Endodermal cell (in vitro differentiated cells): ENCODE measurements around the gene CHAD. TPM values are rescaled to one million over a fixed set of nuclear protein-coding genes. Genes with fewer than 3 reads are reported as not detected.

ENCODE experiments used
- DNase-seq: peaks from one replicate; pipeline ENCODE4 v3.0.0-alpha.2; 2017
- H3K27ac ChIP-seq: 2 replicates; pipeline ENCODE4 v1.5.1; 2013; ENCODE audit warnings: mild to moderate bottlenecking, low read depth, low read length, moderate library complexity
- H3K27me3 ChIP-seq: 2 replicates; pipeline ENCODE4 v1.6.1; 2013; ENCODE audit warnings: mild to moderate bottlenecking, low read length, moderate library complexity; ENCODE audit not compliant: insufficient read depth, control insufficient read depth, poor library complexity, severe bottlenecking
- H3K36me3 ChIP-seq: 2 replicates; pipeline ENCODE4 v1.7.0; 2013; ENCODE audit warnings: mild to moderate bottlenecking, low read length, moderate library complexity; ENCODE audit not compliant: control insufficient read depth, insufficient read depth
- H3K4me1 ChIP-seq: one replicate; pipeline ENCODE4 v1.7.0; 2013; ENCODE audit warnings: low read length; ENCODE audit not compliant: control insufficient read depth, insufficient read depth
- H3K4me3 ChIP-seq: 2 replicates; pipeline ENCODE4 v1.5.1; 2013; ENCODE audit warnings: mild to moderate bottlenecking, low read length, moderate library complexity
- H3K9ac ChIP-seq: 2 replicates; pipeline ENCODE4 v1.6.1; 2013; ENCODE audit warnings: mild to moderate bottlenecking, low read length, moderate library complexity; ENCODE audit not compliant: poor library complexity, severe bottlenecking; ENCODE audit errors: extremely low read depth
- H3K9me3 ChIP-seq: 2 replicates; pipeline ENCODE4 v1.6.1; 2013; ENCODE audit warnings: mild to moderate bottlenecking, low read length, moderate library complexity; ENCODE audit not compliant: control insufficient read depth
- H3K27ac Mint-ChIP-seq: 2 replicates; pipeline ENCODE4 v1.8.0; 2020; ENCODE audit warnings: mixed read lengths
- H3K27me3 Mint-ChIP-seq: 2 replicates; pipeline ENCODE4 v1.8.0; 2021; ENCODE audit warnings: mild to moderate bottlenecking, mixed read lengths; ENCODE audit not compliant: insufficient read depth
- H3K36me3 Mint-ChIP-seq: 2 replicates; pipeline ENCODE4 v1.8.0; 2020; ENCODE audit warnings: low read depth, mixed read lengths
- H3K4me1 Mint-ChIP-seq: 2 replicates; pipeline ENCODE4 v1.8.0; 2020; ENCODE audit warnings: mixed read lengths
- H3K4me3 Mint-ChIP-seq: 2 replicates; pipeline ENCODE4 v1.8.0; 2020; ENCODE audit warnings: mild to moderate bottlenecking, moderate library complexity, mixed read lengths
- H3K9me3 Mint-ChIP-seq: 2 replicates; pipeline ENCODE4 v1.8.0; 2020; ENCODE audit warnings: mild to moderate bottlenecking, mixed read lengths
- WGBS, 2 experiments: methylation state at CpG; one replicate each; pipeline versions ENCODE4 v1.1.5 to v1.1.7; 2013; ENCODE audit warnings: missing lambda C conversion rate in 2 of 2, mixed read lengths in 1 of 2; ENCODE audit not compliant: insufficient coverage in 1 of 2, insufficient read length in 1 of 2; 5-methylcytosine and 5-hydroxymethylcytosine counted together
- total RNA-seq, 2 donors: library from RNA; stranded (reverse); fragmentation: NEBNext Ultra II Directional in 1 of 2; extraction: Animal tissue kit (Norgen Biotek cat#: 25700) in 1 of 2; gene quantifications; 2 replicates in 1 of 2; 3 replicates in 1 of 2; pipeline ENCODE4 v1.2.1, GENCODE V29; 2021
- TF ChIP-seq, protein P1 (sequence below): fragments of 200-600 bp; sonication (generic); conservative IDR thresholded peaks from 2 replicates; pipeline ENCODE4 v1.5.0; 2021; ENCODE audit warnings: antibody characterized with exemption, mild to moderate bottlenecking

CHAD gene
- total RNA-seq, 2 donors from 2014 or later = 0.15 TPM; not detected in 1

GRCh38 chr17:50514936-50515702 is 46.4 kb upstream of the CHAD start:
- Histone ChIP-seq H3K27ac (no peak overlapping the region), H3K4me3 (no peak overlapping the region), H3K27me3 (no peaks in the 10 kb centered on the region), H3K9ac (no peak overlapping the region), H3K9me3 (no peaks in the 10 kb centered on the region), H3K4me1 (no peaks in the 10 kb centered on the region), H3K36me3 (no peaks in the 10 kb centered on the region)
- Mint-ChIP-seq H3K4me1 (peaks cover 3% of the 10 kb centered on the region), H3K36me3 (no peaks in the 10 kb centered on the region), H3K27ac (no peak overlapping the region), H3K4me3 (no peak overlapping the region), H3K9me3 (no peaks in the 10 kb centered on the region), H3K27me3 (peaks cover 14% of the 10 kb centered on the region)
- TF ChIP-seq, protein P1, sequence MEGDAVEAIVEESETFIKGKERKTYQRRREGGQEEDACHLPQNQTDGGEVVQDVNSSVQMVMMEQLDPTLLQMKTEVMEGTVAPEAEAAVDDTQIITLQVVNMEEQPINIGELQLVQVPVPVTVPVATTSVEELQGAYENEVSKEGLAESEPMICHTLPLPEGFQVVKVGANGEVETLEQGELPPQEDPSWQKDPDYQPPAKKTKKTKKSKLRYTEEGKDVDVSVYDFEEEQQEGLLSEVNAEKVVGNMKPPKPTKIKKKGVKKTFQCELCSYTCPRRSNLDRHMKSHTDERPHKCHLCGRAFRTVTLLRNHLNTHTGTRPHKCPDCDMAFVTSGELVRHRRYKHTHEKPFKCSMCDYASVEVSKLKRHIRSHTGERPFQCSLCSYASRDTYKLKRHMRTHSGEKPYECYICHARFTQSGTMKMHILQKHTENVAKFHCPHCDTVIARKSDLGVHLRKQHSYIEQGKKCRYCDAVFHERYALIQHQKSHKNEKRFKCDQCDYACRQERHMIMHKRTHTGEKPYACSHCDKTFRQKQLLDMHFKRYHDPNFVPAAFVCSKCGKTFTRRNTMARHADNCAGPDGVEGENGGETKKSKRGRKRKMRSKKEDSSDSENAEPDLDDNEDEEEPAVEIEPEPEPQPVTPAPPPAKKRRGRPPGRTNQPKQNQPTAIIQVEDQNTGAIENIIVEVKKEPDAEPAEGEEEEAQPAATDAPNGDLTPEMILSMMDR = no peak
- 69 to 84% methylated on average over 6 of the region's 6 CpGs for WGBS, 2 experiments
- peak; percentile 61 for DNase-seq

- Histone ChIP-seq H3K4me3 (no peak overlapping the region), H3K4me1 (no peaks in the 10 kb centered on the region), H3K27ac (no peak overlapping the region), H3K9me3 (no peaks in the 10 kb centered on the region), H3K36me3 (no peaks in the 10 kb centered on the region), H3K9ac (no peak overlapping the region), H3K27me3 (no peaks in the 10 kb centered on the region)
- TF ChIP-seq, protein P1 = no peak
- H3K4me1 Mint-ChIP-seq = peaks cover 3% of the 10 kb centered on the region
- H3K36me3 Mint-ChIP-seq = no peaks in the 10 kb centered on the region
- H3K4me3 Mint-ChIP-seq = no peak overlapping the region
- no peaks in the 10 kb centered on the region for H3K9me3 Mint-ChIP-seq
- DNase-seq = peak; percentile 31
- WGBS, 2 experiments = 57 to 74% methylated on average over 3 of the region's 3 CpGs
- peaks cover 14% of the 10 kb centered on the region for H3K27me3 Mint-ChIP-seq
- no peak overlapping the region for H3K27ac Mint-ChIP-seq
These were observed 45.7 kb upstream of the CHAD start for GRCh38 chr17:50514388-50514787.

- H3K9me3 Mint-ChIP-seq = no peaks in the 10 kb centered on the region
- H3K27ac Mint-ChIP-seq = no peak overlapping the region
- Histone ChIP-seq H3K36me3 (no peaks in the 10 kb centered on the region), H3K27ac (no peak overlapping the region), H3K27me3 (no peaks in the 10 kb centered on the region), H3K9me3 (no peaks in the 10 kb centered on the region), H3K9ac (no peak overlapping the region), H3K4me1 (no peaks in the 10 kb centered on the region), H3K4me3 (no peak overlapping the region)
- DNase-seq = no peak
- H3K27me3 Mint-ChIP-seq = peaks cover 14% of the 10 kb centered on the region
- H3K36me3 Mint-ChIP-seq = no peaks in the 10 kb centered on the region
- 94% methylated on average over 4 of the region's 4 CpGs; no CpG with 5 or more reads in 1 of the 2 experiments for WGBS, 2 experiments
- TF ChIP-seq, protein P1 = no peak
- no peak overlapping the region for H3K4me3 Mint-ChIP-seq
- H3K4me1 Mint-ChIP-seq = peaks cover 10% of the 10 kb centered on the region
These were observed 44.8 kb upstream of the CHAD start for GRCh38 chr17:50513495-50513894.
